Stimulated activated CD4-positive, alpha-beta T cell treated with anti-CD3 and anti-CD28 coated beads, Interleukin-2, amount 100 ng/mL, for 4 hours (primary cell): Measurements from ENCODE around the gene SCIN.
"Not testable (repeated sequence)": the region's sequence is repeated elsewhere in the genome, so short reads cannot be mapped to it uniquely, and the experiment has no call there.

Experiments used
- DNase-seq: peaks from one replicate; pipeline ENCODE4 v3.0.0-alpha.2; 2020; ENCODE audit warnings: low read depth

The SCIN gene

DNA sequence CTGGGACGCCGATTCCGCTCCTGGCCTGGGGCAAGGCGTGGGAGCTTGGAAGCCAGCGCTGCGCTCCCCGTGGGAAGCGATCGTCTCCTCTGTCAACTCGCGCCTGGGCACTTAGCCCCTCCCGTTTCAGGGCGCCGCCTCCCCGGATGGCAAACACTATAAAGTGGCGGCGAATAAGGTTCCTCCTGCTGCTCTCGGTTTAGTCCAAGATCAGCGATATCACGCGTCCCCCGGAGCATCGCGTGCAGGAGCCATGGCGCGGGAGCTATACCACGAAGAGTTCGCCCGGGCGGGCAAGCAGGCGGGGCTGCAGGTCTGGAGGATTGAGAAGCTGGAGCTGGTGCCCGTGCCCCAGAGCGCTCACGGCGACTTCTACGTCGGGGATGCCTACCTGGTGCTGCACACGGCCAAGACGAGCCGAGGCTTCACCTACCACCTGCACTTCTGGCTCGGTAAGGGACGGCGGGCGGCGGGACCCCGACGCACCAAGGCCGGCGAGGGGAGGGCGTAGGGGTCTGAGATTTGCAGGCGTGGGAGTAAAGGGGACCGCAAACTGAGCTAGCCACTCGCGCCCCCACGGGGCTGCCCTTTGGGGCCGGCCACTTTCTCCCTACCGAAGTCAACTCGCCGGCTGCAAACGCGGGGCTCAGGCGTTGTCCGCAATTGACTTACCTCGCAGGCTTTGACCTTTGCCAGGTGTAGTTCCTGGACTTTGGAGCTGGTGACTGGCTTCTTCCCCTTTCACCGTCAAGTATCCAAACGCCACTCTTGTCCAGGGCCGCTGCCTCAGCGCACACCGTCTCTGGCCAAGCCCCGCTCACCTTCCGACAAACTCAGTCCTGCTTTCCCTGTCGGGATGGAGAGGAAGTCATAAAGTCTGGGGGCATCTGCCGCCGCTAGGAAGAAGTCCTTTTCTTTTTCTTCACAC lies at the start of gene SCIN:
TSS of gene SCIN (plus strand) at position 187 of the 928 bp plus-strand sequence. CDS start at position 254, 67 bp downstream.
- DNase-seq, result no peak

DNA sequence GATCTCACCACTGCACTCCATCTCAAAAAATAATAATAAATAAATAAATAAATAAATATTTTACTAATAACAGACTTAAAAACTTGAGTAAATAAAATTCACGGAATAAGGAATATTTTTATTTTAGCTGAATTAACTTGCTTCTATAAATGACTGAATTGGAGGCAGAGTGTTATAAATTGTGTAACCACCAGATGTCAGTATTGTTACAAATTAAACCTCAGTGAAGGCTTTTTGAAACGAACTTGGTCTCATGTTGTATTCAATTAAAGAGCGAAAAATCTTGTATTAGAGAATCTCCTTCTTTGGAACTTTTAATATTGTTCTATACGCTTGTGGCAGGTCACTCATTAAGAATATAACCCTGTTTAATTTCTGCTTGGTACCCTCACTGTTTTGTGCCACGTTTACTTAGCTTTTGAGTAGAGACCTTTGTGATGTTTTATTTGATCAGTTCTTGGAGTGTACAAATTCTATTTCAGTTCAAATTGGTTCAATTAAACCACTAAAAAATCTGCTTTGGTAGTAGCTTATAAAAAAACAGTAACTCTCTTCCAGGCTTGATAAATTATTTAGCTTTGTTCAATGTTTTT lies 45.6 kb upstream of the SCIN start:
- DNase-seq, result no peak

DNA sequence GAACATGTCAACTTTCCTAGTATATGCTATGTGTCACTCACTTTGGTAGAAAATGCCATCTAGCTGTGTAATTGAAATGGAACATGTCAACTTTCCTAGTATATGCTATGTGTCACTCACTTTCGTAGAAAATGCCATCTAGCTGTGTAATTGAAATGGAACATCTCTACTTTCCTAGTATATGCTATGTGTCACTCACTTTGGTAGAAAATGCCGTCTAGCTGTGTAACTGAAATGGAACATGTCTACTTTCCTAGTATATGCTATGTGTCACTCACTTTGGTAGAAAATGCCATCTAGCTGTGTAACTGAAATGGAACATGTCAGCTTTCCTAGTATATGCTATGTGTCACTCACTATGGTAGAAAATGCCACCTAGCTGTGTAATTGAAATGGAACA lies 43.8 kb upstream of the SCIN start:
- DNase-seq, result not testable (repeated sequence)

DNA sequence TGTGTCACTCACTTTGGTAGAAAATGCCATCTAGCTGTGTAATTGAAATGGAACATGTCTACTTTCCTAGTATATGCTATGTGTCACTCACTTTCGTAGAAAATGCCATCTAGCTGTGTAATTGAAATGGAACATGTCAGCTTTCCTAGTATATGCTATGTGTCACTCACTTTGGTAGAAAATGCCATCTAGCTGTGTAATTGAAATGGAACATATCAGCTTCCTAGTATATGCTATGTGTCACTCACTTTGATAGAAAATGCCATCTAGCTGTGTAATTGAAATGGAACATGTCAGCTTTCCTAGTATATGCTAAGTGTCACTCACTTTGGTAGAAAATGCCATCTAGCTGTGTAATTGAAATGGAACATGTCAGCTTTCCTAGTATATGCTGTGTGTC lies 42.9 kb upstream of the SCIN start:
- not testable (repeated sequence) for DNase-seq

DNA sequence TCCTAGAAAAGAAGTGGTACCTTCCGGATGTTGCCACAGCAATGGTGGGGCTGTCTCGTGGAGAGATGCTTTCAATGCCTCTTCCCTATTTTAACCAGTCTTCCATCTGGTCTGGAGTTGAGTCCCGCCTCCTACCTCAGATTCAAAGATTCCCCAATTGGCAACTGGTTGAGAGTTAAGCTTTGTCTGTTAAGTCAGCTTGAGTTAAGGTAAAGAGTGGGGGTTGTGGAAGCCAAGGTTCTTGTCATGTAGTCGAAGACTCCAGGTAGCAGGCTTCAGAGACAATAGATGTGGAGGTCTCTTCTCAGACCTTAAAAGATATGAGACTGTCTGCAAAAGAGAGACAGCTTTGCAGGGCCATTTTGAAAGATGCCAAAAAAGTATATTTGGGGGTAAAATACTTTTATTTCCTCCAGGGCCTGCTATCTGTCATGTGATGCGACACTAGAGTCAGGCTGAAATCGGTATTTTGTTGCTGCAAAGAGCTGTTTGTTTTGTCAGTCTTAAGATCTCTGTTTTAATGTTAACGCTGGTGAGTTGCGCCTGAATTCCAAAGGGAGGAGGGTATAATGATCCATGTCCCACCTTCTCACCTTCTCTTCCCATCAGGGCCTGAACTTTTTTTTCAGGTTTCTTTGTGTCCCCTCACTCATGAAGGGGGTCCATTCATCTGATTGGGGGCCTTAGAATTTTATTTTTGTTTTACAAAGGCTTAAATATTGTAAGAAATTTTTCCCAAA lies 40.4 kb upstream of the SCIN start:
- no peak for DNase-seq

DNA sequence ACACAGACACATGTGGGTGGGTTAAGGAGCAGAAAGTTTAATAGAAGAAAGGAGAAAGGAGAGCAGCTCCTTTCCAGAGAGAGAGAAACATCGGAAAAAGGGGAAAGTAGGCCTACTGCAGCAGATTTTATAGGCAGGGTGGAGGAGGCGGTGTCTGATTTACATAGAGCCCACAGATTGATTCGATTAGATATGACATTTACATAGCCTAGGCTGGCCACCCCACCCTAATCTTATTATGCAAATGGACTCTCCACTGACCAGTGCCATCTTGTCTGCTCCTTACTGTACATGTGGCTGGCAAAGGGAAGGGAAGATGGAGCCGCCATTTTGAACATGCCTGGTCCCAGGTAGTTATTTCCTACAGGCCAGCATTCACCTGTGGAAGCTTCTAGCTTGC lies 38.7 kb upstream of the SCIN start:
- no peak for DNase-seq

DNA sequence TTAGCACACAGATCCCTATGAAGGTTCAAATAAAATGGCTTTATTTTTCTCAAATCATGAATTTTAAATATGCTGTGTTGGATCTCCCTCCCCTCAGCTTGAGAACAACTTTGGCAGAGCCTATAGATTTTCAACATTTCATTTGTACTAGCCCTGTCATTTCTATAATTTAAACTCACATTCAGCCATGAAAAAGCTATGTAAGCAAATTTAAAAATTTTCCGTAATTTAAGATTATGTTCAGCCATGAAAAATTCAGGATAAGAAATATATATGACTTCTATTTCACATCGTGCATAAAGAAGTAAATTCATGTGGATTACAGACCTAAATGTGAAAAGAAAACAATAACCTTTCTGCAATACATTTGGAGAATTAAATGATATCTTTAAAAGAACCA lies 36.5 kb upstream of the SCIN start:
- DNase-seq, result no peak

DNA sequence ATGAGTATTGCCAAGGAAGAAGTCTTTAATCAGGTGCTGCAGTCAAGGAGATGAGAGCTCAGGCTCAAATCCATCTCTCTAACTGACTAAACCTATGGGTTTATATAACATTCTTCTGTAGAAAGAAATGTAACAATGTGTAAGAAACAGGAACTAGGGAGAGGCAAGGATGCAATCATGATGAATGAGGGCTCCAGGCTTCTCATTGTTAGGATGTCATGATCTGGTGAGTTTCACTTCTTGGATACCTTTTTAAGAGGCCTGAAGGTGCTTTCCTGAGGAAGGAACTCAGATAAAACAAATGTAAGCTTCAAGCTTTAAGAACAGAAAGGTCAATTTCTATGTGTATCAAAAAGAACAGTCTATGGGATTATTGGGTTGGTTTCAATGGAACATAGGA lies 30.8 kb upstream of the SCIN start:
- DNase-seq, result no peak

DNA sequence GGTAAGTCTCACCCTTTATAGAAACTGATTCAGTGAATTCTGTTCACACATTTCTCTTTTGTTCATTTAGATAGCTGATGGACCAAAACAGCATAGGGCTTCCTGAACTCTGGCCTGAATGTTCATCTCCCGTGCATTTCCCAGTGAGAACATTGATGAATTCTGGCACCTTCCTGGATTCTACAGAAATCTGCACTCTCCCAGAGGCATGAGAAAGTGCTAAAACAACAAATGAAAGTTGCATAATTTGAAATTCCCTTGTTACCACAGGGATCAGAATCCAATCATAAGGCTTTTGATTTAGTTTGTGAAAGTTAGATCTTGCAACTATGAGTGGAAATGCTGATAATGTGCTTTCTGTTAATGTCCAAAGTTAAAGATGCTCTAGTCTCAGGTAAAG lies 29.7 kb upstream of the SCIN start:
- DNase-seq, result no peak

DNA sequence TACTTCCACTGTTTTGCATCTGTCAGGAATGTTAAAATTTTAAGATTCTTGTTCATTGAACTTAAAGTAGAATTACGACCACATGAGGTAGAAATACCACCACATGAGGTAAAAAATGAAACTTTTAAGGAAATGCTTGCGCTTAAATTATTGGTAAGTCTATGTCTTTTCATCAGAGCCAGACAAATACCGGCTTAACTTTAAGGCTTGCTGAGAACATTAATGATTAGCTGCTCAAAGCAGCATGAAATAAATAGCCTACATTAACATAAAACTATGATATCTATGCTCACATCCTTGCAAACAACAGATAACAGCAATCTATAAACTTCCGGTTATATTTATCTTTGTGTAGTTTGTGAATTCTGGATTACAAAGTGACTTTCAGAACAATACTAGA lies 26.9 kb upstream of the SCIN start:
- no peak for DNase-seq

DNA sequence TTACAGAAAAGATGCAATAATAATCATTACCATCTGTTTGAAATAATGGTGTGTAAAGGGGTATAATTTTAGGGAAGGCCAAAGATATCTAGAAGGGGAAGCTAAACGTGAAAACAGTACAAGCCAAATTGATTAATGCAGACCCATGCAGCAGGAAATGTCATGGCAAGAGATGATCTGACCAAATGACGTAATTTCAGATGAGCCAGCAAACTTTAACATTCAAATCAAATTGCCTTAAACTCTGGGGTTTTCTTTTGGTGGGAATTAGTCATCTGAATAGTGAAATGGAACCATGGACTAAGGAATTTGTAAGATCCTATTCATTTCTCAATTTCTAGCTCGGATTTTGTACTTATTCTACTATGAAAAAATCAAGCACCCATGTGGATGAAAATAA lies 21.4 kb upstream of the SCIN start:
- no peak for DNase-seq

DNA sequence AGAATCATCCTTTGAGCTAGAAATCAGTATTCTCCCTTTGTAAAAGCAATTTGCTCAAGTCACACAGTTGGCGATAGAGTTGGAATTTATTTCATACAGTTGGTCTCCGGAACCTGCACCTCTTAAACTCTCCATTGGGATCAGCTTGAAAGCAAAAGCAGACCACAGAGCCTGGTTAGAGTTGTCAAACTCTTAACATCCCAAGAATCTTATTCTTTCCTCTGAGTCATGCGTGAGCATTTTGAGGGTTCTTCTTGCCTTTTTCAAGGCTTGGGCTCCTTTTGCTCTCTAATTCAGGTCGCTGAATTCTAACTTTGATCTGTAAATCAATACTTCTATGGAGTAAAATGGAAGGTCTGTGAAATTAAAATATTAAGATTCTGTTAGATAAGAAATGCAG lies 19.6 kb upstream of the SCIN start:
- no peak for DNase-seq

DNA sequence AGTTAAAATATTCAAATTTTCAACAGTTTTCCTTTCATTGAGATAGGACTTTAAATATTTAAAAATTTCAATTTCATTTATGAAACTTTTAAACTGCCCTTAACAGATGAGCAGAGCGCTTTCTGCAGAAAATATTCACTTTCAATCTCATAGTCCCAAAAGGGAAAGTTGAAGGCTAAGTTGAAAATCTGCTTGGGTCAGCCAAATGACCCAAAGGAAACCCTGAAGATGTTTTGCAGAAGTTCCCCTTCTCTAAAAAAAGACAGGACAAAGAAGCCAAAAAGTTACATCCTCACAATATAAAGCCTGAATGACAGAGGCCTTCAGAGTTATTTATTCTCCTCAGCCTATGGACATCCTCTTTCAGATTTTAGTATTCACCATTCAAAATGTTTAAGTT lies 17.6 kb upstream of the SCIN start:
- no peak for DNase-seq

DNA sequence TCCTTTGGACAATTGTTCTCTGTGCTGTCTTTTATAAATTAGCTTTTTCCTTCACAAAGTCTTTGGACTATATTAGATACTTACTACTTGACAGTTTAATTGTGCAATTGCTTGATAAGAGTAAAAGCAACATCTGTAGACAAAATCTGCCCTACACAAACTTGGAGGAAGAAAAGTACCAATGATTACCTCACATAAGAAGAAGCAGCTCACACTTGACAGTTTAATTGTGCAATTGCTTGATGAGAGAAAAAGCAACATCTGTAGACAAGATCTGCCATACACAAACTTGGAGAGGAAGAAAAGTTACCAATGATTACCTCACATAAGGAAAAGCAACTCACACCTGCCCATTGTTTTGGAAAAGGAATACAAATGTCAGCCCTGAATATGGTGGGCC lies 17.1 kb upstream of the SCIN start:
- DNase-seq, result no peak

DNA sequence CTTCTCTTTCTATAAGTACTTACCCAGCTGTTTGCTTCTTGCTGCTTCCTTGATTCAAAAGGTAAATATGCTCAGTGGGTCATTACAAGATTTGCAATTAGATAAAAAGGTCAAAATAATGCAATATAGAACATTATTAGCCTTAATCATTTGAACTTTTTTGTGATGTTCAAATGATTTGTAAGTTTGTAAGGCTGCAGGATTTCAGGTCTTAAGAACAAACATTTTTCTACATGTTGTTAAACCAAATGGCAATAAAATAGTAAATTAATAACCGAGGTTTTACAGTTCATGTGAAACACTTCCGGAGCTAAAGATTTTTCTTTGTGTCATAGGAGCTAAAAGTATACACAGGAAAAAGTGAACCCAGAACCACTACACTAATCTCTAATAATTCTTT lies 16.2 kb upstream of the SCIN start:
- DNase-seq, result no peak

DNA sequence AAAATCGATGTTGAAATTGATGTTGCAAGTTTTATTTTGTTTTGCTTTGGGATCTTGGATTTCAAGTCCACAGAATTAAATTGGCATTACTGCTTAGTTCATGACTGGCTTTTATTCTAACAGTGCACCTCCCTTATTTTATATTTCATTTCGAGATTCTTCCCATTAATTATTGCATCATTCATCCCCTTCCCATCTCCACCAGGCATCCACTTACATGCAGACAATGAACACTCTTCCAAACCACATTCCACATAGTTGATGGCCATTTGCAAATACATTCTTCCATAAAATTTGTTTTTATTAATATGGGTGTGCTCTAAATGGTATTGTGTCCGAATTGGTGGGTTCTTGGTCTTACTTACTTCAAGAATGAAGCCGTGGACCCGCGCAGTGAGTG lies 15.6 kb upstream of the SCIN start:
- no peak for DNase-seq

DNA sequence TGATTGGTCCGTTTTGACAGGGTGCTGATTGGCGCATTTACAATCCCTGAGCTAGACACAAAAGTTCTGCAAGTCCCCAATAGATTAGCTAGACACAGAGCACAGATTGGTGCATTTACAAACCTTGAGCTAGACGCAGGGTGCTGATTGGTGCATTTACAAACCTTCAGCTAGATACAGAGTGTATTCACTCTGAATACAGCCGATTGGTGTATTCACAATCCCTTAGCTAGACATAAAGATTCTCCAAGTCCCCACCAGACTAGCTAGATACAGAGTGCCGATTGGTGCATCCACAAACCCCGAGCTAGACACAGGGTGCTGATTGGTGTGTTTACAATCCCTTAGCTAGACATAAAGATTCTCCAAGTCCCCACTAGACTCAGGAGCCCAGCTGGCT lies 14.8 kb upstream of the SCIN start:
- not testable (repeated sequence) for DNase-seq

DNA sequence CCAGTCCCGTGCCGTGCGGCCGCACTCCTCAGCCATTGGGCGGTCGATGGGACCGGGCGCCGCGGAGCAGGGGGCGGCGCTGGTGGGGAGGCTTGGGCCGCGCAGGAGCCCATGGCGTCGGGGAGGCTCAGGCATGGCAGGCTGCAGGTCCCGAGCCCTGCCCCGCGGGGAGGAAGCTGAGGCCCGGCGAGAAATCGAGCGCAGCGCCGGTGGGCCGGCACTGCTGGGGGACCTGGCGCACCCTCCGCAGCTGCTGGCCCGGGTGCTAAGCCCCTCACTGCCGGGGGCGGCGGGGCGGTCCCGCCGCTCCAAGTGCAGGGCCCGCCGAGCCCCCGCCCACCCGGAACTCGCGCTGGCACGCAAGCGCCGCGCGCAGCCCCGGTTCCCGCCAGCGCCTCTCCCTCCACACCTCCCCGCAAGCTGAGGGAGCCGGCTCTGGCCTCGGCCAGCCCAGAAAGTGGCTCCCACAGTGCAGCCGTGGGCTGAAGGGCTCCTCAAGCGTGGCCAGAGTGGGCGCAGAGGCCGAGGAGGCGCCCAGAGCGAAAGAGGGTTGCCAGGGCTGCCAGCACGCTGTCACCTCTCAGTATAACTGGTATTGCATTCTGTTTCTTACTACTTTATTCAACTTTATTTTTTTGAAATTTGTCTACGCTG lies 14.3 kb upstream of the SCIN start:
- not testable (repeated sequence) for DNase-seq

DNA sequence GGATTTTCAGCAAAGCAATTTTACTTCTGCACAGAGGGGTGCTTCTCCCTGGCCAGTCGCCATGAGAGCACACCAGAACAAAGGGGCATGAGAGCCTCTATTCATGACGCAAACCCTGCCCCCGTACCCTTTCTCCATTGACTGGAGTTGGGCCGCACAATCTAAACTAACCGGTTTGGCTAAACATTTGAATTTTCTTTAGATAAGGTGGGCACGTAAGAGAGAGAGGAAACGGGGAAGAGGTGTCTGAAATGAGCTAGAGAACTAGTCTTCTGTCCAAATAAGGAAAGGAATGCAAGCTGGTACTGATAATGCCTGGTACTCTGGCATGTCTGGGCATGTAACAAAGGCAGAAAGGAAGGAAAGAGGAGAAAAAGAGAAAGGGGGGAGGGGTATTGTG lies 13.2 kb upstream of the SCIN start:
- no peak for DNase-seq

DNA sequence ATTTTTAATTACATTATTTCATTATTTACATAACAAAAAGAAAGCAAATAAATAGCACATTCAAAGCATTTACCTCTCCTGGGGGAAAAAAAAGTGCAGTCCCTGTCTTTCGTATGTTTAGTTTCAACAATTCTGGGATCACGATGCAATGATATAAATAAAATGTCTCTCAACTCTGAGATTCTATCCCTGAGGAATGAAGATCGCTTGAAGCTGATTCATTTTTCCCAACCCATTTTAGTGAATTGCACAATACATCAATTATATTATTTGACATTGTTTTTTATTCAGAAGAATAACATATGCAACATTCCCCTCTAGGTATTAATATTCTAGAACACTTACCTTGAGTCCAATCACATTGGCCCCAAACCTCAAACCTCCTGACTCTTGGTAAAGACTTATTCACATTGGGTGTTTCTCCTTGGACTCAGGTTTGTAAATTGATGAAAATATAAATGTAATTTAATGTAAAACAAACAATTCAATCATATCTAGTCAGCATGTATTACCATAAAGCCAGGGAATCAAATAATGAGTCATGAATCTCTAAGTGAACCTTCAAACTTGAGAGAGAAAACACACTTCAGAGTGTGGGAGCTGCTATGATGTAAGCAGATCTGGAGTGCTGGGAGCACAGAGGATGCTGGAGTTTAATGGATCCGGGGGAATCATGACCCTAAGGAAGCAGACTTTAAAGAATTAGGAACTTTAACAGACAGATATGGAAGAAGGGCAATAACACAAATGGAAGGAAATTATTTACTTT lies 5.3 kb upstream of the SCIN start:
- DNase-seq, result no peak

DNA sequence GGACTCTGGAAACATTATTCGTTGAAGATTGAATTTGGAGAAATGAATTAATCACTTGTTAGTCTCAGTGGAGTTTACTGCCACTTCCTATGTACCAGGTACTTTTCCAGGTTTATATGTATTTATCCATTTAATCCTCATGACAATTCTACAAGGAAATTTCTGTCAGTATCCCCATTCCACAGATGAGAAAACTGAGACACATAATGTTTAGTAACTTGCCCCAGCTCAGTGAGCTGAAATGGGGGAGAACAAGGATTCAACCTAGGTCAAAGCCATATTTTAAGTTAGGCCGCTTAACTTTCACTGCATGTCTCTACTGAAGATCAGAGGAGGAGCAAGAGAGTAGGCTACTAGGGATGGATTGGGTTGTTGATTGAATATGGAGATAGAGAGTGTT lies 4.6 kb upstream of the SCIN start:
- no peak for DNase-seq

DNA sequence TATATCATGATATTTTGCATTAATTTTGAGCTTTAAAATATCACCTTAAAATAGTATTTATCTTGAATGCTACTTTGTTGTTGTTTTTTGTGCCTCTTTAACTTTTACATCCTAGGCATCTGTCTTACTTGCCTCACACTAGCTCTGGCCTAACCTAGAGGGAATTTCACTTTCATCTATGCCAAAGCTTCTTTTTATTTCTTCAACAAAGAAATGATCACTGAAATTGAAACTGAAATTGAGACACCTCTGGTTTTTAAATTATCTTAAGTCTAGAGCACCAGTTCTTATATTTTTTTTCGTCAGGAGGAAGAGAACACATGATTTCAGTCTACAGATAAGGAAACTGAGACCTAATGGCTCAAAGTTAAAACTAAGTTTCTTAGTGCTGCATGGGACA lies 3.5 kb upstream of the SCIN start:
- no peak for DNase-seq
